Measurements from ENCODE around the gene TM4SF1.

The TM4SF1 gene

GRCh38 chr3:149401926-149402310 is 24.5 kb upstream of the TM4SF1 start:
- Mint-ChIP-seq H3K27me3 (peaks cover 23% of the 10 kb centered on the region), H3K4me3 (no peak overlapping the region), H3K27ac (no peak overlapping the region), H3K36me3 (ENCODE audit: low read depth) (no peaks in the 10 kb centered on the region), H3K9me3 (no peaks in the 10 kb centered on the region), H3K4me1 (ENCODE audit: low read depth) (no peaks in the 10 kb centered on the region)
- no peak for DNase-seq

GRCh38 chr3:149401212-149401925 is 23.9 kb upstream of the TM4SF1 start:
- H3K9me3 Mint-ChIP-seq = no peaks in the 10 kb centered on the region
- H3K27ac Mint-ChIP-seq = no peak overlapping the region
- DNase-seq = no peak
- H3K27me3 Mint-ChIP-seq = peaks cover 23% of the 10 kb centered on the region
- H3K36me3 Mint-ChIP-seq (ENCODE audit: low read depth) = no peaks in the 10 kb centered on the region
- H3K4me1 Mint-ChIP-seq (ENCODE audit: low read depth) = no peaks in the 10 kb centered on the region
- H3K4me3 Mint-ChIP-seq = no peak overlapping the region

- Mint-ChIP-seq H3K9me3 (no peaks in the 10 kb centered on the region), H3K4me1 (ENCODE audit: low read depth) (no peaks in the 10 kb centered on the region), H3K36me3 (ENCODE audit: low read depth) (no peaks in the 10 kb centered on the region), H3K27me3 (peaks cover 23% of the 10 kb centered on the region), H3K27ac (no peak overlapping the region), H3K4me3 (no peak overlapping the region)
- DNase-seq = no peak
Measured at GRCh38 chr3:149400645-149401044, 23.2 kb upstream of the TM4SF1 start.

DNA sequence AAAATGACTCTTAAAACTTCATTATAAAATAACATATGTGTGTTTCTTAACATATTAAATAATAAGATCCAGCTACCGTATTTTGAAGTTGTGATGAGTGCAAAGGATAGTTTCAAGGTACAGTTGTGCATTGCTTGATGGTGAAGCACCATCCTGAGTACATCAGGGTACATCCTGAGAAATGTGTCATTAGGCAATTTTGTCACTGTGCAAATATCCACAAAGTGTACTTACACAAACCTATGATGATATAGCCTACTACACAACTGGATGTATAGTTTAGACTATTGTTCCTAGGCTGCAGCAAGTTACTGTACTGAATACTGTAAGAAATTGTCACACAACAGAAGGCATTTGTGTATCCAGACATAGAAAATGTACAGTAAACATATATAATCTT is 20.8 kb upstream of the TM4SF1 start:
- no peaks in the 10 kb centered on the region for H3K36me3 Mint-ChIP-seq (ENCODE audit: low read depth)
- DNase-seq = no peak
- H3K27ac Mint-ChIP-seq = no peak overlapping the region
- H3K4me3 Mint-ChIP-seq = no peak overlapping the region
- no peaks in the 10 kb centered on the region for H3K4me1 Mint-ChIP-seq (ENCODE audit: low read depth)
- H3K9me3 Mint-ChIP-seq = no peaks in the 10 kb centered on the region
- peaks cover 14% of the 10 kb centered on the region for H3K27me3 Mint-ChIP-seq

- Mint-ChIP-seq H3K36me3 (ENCODE audit: low read depth) (no peaks in the 10 kb centered on the region), H3K27me3 (peaks cover 10% of the 10 kb centered on the region), H3K9me3 (no peaks in the 10 kb centered on the region), H3K4me3 (no peak overlapping the region), H3K27ac (no peak overlapping the region), H3K4me1 (ENCODE audit: low read depth) (no peaks in the 10 kb centered on the region)
- DNase-seq = no peak
Measured at GRCh38 chr3:149397528-149397927, 20.1 kb upstream of the TM4SF1 start.

- Mint-ChIP-seq H3K36me3 (ENCODE audit: low read depth) (no peaks in the 10 kb centered on the region), H3K4me3 (no peak overlapping the region), H3K9me3 (no peaks in the 10 kb centered on the region), H3K27me3 (peaks cover 13% of the 10 kb centered on the region), H3K27ac (no peak overlapping the region), H3K4me1 (ENCODE audit: low read depth) (no peaks in the 10 kb centered on the region)
- no peak for DNase-seq
Measured at GRCh38 chr3:149396476-149396875, 19.0 kb upstream of the TM4SF1 start.

DNA sequence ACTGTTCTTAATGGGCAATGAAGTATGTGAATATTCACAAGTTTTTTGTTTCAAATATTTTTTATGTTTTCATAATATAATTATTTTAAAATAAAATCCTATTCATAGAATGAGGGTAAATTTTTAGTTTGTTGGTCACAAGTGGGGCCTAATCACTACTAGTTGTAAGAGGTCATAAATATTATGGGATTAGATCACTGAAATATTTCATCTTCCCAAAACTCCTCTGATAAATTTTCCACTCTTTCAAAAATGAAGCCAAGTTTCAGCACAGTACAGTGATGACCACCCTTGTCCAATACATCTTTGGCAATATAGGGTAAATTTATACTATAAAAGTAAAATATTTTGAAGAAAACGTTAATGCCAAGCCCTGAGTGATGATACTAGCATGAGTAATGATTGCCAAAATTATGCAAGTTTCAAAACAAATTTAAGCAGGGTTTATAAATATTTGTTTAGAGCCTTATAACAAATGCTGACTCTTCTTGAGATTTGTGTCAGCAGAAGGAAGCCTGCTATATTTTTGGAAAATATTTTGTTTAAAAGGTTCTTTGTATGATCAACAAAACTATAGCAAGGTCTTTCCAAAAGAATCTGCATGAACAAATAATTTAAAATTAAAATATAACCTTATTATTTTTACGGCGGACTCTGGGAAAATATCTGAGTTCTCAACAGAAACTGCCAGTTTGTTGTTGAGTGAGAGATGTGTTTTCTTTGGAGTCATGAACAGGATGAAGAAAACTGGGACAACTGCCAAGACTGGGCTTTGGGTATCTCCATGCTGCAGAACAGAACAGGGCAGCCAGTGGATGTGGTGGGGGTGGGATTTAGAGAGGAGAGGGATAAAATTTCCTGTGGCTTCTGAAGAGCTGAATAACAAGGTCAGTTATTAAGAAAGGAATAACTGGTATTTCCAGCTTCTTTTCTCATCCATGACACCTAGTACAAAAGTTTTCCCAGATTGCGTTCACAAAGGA is 17.9 kb upstream of the TM4SF1 start:
- no peaks in the 10 kb centered on the region for H3K9me3 Mint-ChIP-seq
- H3K4me1 Mint-ChIP-seq (ENCODE audit: low read depth) = no peaks in the 10 kb centered on the region
- no peak overlapping the region for H3K27ac Mint-ChIP-seq
- peaks cover 18% of the 10 kb centered on the region for H3K27me3 Mint-ChIP-seq
- H3K36me3 Mint-ChIP-seq (ENCODE audit: low read depth) = no peaks in the 10 kb centered on the region
- H3K4me3 Mint-ChIP-seq = no peak overlapping the region
- DNase-seq = no peak

DNA sequence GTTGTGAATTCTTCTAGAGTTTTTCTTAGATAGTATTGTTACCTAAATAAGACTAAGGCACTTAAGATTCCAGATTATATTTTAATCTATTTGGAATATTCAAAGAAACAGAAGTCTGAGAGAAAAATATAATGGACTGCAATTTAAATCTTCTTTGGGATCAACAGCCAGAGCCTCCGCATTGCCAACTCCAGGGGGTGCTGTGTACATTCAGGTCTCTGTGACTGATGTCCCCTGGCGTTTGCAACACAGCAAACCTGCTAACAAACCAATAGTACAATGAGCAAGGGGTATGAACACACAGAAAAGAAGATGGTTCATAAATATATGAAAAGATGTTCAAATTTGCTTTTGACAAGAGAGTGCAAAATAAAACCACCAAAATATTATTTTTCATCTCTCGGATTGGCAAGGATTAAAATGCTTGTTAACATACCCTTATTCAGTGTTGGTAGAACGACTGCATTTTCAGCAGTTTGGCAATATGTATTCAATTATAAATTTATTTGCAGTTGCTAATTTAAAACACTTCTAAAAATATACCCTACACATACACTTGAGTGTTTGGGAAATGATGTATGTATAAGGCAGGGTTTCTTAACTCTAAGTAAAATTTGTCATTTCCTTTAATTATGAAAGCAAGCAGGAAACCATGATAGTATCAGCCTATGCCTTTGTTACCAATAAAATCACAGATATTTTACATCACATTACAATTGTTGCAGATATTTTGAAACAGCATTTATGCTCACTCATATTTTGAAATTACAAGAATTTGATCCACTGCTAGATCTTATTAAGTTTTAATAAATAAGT is 16.1 kb upstream of the TM4SF1 start:
- peak; percentile 31 for DNase-seq
- Mint-ChIP-seq H3K36me3 (ENCODE audit: low read depth) (no peaks in the 10 kb centered on the region), H3K27ac (no peak overlapping the region), H3K9me3 (no peaks in the 10 kb centered on the region), H3K27me3 (peaks cover 11% of the 10 kb centered on the region), H3K4me1 (ENCODE audit: low read depth) (no peaks in the 10 kb centered on the region), H3K4me3 (no peak overlapping the region)

- Mint-ChIP-seq H3K9me3 (no peaks in the 10 kb centered on the region), H3K4me1 (ENCODE audit: low read depth) (no peaks in the 10 kb centered on the region), H3K36me3 (ENCODE audit: low read depth) (no peaks in the 10 kb centered on the region)
Measured at GRCh38 chr3:149391960-149392359, 14.5 kb upstream of the TM4SF1 start.

GRCh38 chr3:149390772-149391212 is 13.3 kb upstream of the TM4SF1 start:
- no peak for DNase-seq
- Mint-ChIP-seq H3K4me1 (ENCODE audit: low read depth) (no peaks in the 10 kb centered on the region), H3K9me3 (no peaks in the 10 kb centered on the region), H3K27me3 (peaks cover 11% of the 10 kb centered on the region), H3K36me3 (ENCODE audit: low read depth) (no peaks in the 10 kb centered on the region), H3K4me3 (no peak overlapping the region), H3K27ac (no peak overlapping the region)

More at GRCh38 chr3:149391960-149392359, 14.5 kb upstream of the TM4SF1 start:
- DNase-seq = no peak
- Mint-ChIP-seq H3K27me3 (peaks cover 11% of the 10 kb centered on the region), H3K4me3 (no peak overlapping the region), H3K27ac (no peak overlapping the region)

- H3K27ac Mint-ChIP-seq = no peak overlapping the region
- H3K4me3 Mint-ChIP-seq = no peak overlapping the region
- H3K4me1 Mint-ChIP-seq (ENCODE audit: low read depth) = peaks cover under 1% of the 10 kb centered on the region
- H3K27me3 Mint-ChIP-seq = peaks cover 11% of the 10 kb centered on the region
- no peaks in the 10 kb centered on the region for H3K9me3 Mint-ChIP-seq
- H3K36me3 Mint-ChIP-seq (ENCODE audit: low read depth) = no peaks in the 10 kb centered on the region
- no peak for DNase-seq
Measured at GRCh38 chr3:149390294-149390693, 12.8 kb upstream of the TM4SF1 start.

- Mint-ChIP-seq H3K4me1 (ENCODE audit: low read depth) (peaks cover 3% of the 10 kb centered on the region), H3K4me3 (no peak overlapping the region), H3K36me3 (ENCODE audit: low read depth) (no peaks in the 10 kb centered on the region), H3K27ac (no peak overlapping the region), H3K9me3 (no peaks in the 10 kb centered on the region), H3K27me3 (peaks cover 11% of the 10 kb centered on the region)
- no peak for DNase-seq
Measured at GRCh38 chr3:149388531-149389417, 11.3 kb upstream of the TM4SF1 start.

GRCh38 chr3:149388001-149388440 is 10.6 kb upstream of the TM4SF1 start:
- no peak for DNase-seq
- Mint-ChIP-seq H3K27ac (no peak overlapping the region), H3K36me3 (ENCODE audit: low read depth) (no peaks in the 10 kb centered on the region), H3K27me3 (peaks cover 11% of the 10 kb centered on the region), H3K4me1 (ENCODE audit: low read depth) (peaks cover 3% of the 10 kb centered on the region), H3K4me3 (no peak overlapping the region), H3K9me3 (no peaks in the 10 kb centered on the region)

DNA sequence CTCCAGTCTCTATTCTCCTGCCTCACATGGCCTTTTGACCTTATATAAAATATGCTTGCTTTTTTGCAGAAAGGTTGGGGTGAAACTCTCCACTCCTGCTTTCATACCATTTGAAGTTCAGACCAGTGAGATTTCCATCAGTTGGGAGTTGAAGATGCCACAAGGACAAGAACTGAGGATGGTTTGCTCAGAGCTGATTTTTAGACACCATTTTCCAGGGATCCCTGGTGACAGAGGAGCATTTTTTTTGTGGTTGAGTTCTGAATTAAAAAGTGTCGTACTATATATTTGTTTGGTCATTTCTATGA is 8.8 kb upstream of the TM4SF1 start:
- no peak overlapping the region for H3K4me3 Mint-ChIP-seq
- DNase-seq = no peak
- H3K4me1 Mint-ChIP-seq (ENCODE audit: low read depth) = peaks cover 3% of the 10 kb centered on the region
- H3K27ac Mint-ChIP-seq = no peak overlapping the region
- peaks cover 11% of the 10 kb centered on the region for H3K27me3 Mint-ChIP-seq
- no peaks in the 10 kb centered on the region for H3K9me3 Mint-ChIP-seq
- no peaks in the 10 kb centered on the region for H3K36me3 Mint-ChIP-seq (ENCODE audit: low read depth)

Measured in activated T-cell treated with anti-CD3 and anti-CD28 coated beads, Interleukin-2, amount 50 U/mL, for 24 hours (primary cell).